Measurements from ENCODE around the gene TMEM179.

DNA sequence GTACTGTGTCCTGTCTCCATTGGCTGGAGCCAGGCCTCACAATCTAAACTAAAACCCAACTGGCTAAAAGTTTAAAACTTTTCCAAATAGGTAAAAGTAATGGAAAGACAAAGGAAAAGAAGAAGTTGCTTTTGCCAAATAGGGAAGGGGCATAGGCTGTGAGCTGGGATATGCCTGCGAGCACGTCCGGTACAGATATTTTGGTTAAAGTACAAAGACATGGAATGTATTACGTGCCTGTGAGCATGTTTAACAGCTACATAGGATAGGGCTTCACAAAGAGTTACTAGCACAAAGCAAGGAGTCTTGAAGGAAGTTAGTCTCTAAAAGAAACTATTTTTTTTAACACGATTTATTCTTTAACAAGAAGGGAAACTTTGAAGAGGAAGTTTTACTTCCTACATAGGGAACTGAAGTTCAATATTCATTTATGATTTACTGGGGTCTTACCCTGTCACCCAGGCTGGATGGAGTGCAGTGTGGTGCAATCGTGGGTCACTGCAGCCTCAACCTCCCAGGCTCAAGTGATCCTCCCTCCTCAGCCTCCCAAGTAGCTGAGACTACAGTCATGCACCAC is 43.0 kb upstream of the TMEM179 start:
- no peak for TF ChIP-seq POLR2AphosphoS5 (IDR thresholded peaks at IDR 0.05; ENCODE audit: borderline replicate concordance, low read depth, low read length)
- TF ChIP-seq EZH2 (IDR thresholded peaks at IDR 0.05): no peak
